NCI-H2227 (cell line): ENCODE results near the gene MAPK14.

ENCODE experiments used
- DNase-seq: peaks from one replicate; lab custom pipeline; 2025; ENCODE audit not compliant: unreplicated experiment; lab: John Stamatoyannopoulos, UW

MAPK14 gene

DNA sequence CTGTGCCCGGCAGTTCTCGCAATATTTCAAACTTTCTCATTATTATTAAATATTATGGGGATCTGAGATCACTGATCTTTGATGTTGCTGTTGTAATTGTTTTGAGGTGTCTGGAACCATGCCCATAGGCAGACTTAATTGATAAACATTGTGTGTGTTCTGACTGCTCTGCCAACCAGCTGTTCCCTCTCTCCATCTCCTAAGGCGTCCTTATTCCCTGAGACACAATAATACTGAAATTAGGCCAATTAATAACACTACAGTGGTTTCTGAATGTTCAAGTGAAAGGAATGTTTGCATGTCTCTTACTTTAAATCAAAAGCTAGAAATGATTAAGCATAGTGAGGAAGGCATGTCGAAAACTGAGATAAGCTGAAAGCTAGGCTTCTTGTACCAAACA is 7.6 kb downstream of the MAPK14 start:
- DNase-seq = no peak

DNA sequence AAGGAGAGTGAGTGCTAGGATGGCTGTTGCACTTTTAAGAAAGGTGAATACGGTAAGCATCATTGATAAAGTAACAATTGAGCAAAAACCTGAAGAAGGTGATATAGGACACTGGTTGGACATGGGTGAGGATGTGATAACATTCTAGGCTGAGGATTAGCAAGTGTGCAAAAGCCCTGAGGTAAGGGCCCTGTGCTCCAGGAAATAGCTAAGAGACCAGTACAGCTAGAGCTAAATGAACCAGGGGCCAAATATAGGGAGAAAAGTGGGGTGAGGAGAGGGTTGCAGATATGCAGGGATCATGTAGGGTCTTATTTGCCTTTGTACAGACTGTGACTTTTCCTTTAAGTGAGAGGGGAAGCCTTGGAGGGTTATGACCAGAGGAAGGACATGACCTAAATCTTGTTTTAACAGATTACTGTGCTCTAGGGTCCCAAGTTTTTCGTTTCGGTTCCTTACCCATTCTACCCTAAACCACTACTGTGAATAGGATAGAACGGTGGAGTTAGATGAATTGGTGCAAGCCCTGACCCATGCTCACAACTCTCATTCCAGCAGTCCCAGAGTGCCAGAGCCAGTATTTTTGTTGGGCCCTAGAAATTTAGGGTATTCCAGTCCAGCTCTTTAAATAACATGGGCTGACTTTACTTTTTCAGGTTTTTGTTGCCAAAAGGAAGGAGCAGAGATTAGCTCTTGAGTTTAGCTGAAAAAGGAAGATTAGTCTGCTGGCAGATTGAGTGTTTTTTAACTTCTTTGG is 10.7 kb downstream of the MAPK14 start:
- DNase-seq = no peak

DNA sequence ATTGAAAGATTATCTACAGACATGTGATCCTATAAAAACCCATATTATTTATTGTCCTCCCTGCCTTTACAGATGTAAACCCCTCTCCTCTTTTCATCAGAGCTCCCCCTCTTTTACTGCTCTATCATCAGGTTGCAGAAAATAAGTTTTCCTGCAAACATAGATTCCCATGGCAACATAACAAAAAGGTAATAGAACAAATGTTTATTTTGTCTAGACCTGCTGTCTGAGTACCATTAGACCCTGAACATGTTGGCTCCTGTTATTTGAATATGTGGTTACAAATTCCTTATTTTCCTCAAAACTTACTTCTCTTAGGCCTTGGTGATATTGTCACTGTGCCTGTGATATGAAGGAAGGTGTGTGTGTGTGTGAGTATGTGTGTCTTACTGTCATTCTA is 11.5 kb downstream of the MAPK14 start:
- no peak for DNase-seq

- DNase-seq = no peak
These were observed 13.3 kb downstream of the MAPK14 start for GRCh38 chr6:36040958-36041357.

- no peak for DNase-seq
These were observed 15.1 kb downstream of the MAPK14 start for GRCh38 chr6:36042618-36043260.

DNA sequence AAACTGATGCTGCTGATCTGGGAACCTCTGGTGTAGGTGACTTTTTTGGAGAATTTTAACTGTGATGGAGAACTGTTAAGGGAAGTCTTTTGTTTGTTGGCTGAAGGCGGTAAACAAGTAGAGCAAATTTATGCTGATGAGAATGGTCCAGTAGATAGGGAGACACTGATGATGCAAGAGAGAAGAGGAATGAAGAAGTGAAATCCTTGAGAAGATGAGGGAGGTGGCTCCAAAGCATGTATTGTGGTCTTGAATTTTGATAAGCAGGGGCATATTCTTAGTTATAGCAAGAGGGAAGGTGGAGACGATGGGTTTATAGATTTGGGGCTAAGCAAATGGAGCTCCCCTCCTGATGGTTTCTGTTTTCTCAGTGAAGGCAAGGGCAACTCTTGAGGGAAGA is 22.0 kb downstream of the MAPK14 start:
- no peak for DNase-seq

- no peak for DNase-seq
These were observed 22.7 kb downstream of the MAPK14 start for GRCh38 chr6:36050305-36050704.

- DNase-seq = no peak
These were observed 23.5 kb downstream of the MAPK14 start for GRCh38 chr6:36050947-36051710.

- DNase-seq = no peak
These were observed 24.5 kb downstream of the MAPK14 start for GRCh38 chr6:36052097-36052496.

GRCh38 chr6:36053878-36054277 is 26.3 kb downstream of the MAPK14 start:
- DNase-seq = no peak

- no peak for DNase-seq
These were observed 26.8 kb downstream of the MAPK14 start for GRCh38 chr6:36054415-36054814.

DNA sequence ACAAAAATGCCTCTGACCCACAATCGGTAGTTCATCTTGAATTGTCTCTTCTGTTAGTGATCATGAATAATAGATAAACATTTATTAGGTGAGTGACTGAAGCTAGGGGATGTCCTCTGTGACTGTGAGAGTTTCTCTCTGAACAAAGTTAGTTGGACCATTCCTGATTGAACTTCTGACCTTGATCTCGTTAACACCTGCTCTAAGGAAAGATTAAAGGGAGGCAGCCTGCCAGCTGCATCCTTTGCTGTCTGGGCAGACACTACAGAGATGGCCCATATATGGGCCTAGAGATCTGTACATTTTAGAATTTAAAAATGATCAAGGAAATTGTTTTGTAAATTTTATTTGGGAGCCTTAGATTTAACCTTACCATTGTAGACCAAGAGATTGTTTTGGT is 27.3 kb downstream of the MAPK14 start:
- DNase-seq = no peak

GRCh38 chr6:36056178-36056577 is 28.6 kb downstream of the MAPK14 start:
- no peak for DNase-seq

DNA sequence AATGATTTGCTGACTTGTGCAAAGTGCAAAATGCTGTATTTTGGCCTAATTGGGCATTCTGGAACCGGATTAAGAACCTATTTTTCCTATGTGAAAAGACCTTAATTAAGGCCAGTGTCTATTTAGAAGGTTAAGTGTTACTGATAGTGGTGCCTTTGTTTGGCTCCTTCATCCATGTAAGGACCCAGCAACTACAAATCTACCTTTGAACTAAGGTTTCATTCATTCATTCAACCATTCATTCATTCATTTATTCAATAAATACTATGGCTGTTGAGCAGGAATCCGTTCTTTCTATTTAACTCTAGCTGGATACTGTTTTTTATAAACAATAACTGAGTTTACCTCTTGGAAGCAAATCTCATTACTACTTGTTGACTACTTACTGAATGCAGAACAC is 33.6 kb downstream of the MAPK14 start:
- DNase-seq = no peak

GRCh38 chr6:36062247-36062646 is 34.6 kb downstream of the MAPK14 start:
- no peak for DNase-seq

GRCh38 chr6:36063318-36064060 is 35.9 kb downstream of the MAPK14 start:
- no peak for DNase-seq

- DNase-seq = no peak
These were observed 37.3 kb downstream of the MAPK14 start for GRCh38 chr6:36064770-36065396.

- no peak for DNase-seq
These were observed 38.3 kb downstream of the MAPK14 start for GRCh38 chr6:36065916-36066315.

- no peak for DNase-seq
These were observed 39.2 kb downstream of the MAPK14 start for GRCh38 chr6:36066817-36067216.

GRCh38 chr6:36067374-36068011 is 39.9 kb downstream of the MAPK14 start:
- DNase-seq = no peak
